WTC11 (cell line): ENCODE data around the gene CILP2. TPM values are rescaled to one million over a fixed set of nuclear protein-coding genes. Genes with fewer than 3 reads are reported as not detected.

Experiments used
- ATAC-seq: fragments of 200-7000 bp; cut with Tn5 transposase; 2 replicates; pipeline ENCODE4 v1.10.0; 2021; ENCODE audit warnings: mild to moderate bottlenecking, moderate library complexity
- CTCF ChIA-PET: fragments of 300-600 bp; sonication (Branson Sonifier 250); formaldehyde crosslinking; loops from one replicate; lab custom pipeline; 2021; ENCODE audit warnings: antibody characterized with exemption; lab: Charles Lee
- POLR2A ChIA-PET: fragments of 350-600 bp; sonication (Branson Sonifier 250); formaldehyde crosslinking; loops from one replicate; lab custom pipeline; 2021; ENCODE audit warnings: antibody characterized with exemption; lab: Charles Lee
- DNase-seq: peaks from one replicate; pipeline ENCODE4 v3.0.0; 2021; ENCODE audit warnings: low spot score
- H3K27ac Mint-ChIP-seq: 2 replicates; pipeline ENCODE4 v1.8.0; 2021; ENCODE audit warnings: mixed read lengths
- H3K27me3 Mint-ChIP-seq: 2 replicates; pipeline ENCODE4 v1.8.0; 2021; ENCODE audit warnings: low read depth, mild to moderate bottlenecking, moderate library complexity, mixed read lengths
- H3K36me3 Mint-ChIP-seq: 2 replicates; pipeline ENCODE4 v1.8.0; 2021; ENCODE audit warnings: mixed read lengths
- H3K4me1 Mint-ChIP-seq: 2 replicates; pipeline ENCODE4 v1.8.0; 2022; ENCODE audit warnings: mixed read lengths
- H3K4me3 Mint-ChIP-seq: 2 replicates; pipeline ENCODE4 v1.8.0; 2021; ENCODE audit warnings: mild to moderate bottlenecking, moderate library complexity, mixed read lengths
- H3K9me3 Mint-ChIP-seq: 2 replicates; pipeline ENCODE4 v1.8.0; 2021; ENCODE audit warnings: mixed read lengths
- CREB1 ChIP-seq: sonication (generic); formaldehyde crosslinking; IDR thresholded peaks from 2 replicates; pipeline ENCODE4 v1.8.0; 2023; ENCODE audit warnings: mild to moderate bottlenecking, missing genetic modification reagents
- ESRRA ChIP-seq: sonication (generic); formaldehyde crosslinking; IDR thresholded peaks from 2 replicates; pipeline ENCODE4 v1.8.1; 2022; ENCODE audit warnings: mild to moderate bottlenecking, missing genetic modification reagents, borderline replicate concordance
- RORB ChIP-seq: fragments of 250-450 bp; sonication (Bioruptor Pico); IDR thresholded peaks from 2 replicates; pipeline ENCODE4 v1.9.0; 2021; ENCODE audit warnings: mild to moderate bottlenecking
- TCF7 ChIP-seq: sonication (generic); formaldehyde crosslinking; IDR thresholded peaks from 2 replicates; pipeline ENCODE4 v1.8.0; 2022; ENCODE audit warnings: mild to moderate bottlenecking, low read depth, missing genetic modification reagents, moderate library complexity
- TEAD1 ChIP-seq: sonication (generic); formaldehyde crosslinking; IDR thresholded peaks from 2 replicates; pipeline ENCODE4 v1.8.0; 2022; ENCODE audit warnings: mild to moderate bottlenecking, missing genetic modification reagents
- ZNF121 ChIP-seq: sonication (generic); formaldehyde crosslinking; IDR thresholded peaks from 2 replicates; pipeline ENCODE4 v1.8.0; 2023; ENCODE audit warnings: missing genetic modification reagents
- ZNF219 ChIP-seq: sonication (generic); formaldehyde crosslinking; IDR thresholded peaks from 2 replicates; pipeline ENCODE4 v1.8.0; 2023; ENCODE audit warnings: missing genetic modification reagents, mild to moderate bottlenecking, borderline replicate concordance
- total RNA-seq: library from RNA; stranded (reverse); gene quantifications from 3 replicates; pipeline ENCODE4 v1.2.3, GENCODE V29; 2021
- TF ChIP-seq, protein P1 (sequence below): sonication (generic); formaldehyde crosslinking; IDR thresholded peaks from 2 replicates; pipeline ENCODE4 v1.8.0; 2023; ENCODE audit warnings: missing genetic modification reagents
- TF ChIP-seq, protein P2 (sequence below): sonication (generic); formaldehyde crosslinking; IDR thresholded peaks from 2 replicates; pipeline ENCODE4 v1.8.1; 2022; ENCODE audit warnings: mild to moderate bottlenecking, missing genetic modification reagents, moderate library complexity, borderline replicate concordance
- TF ChIP-seq, protein P3 (sequence below): sonication (generic); formaldehyde crosslinking; IDR thresholded peaks from 2 replicates; pipeline ENCODE4 v1.8.0; 2023; ENCODE audit warnings: mild to moderate bottlenecking, missing genetic modification reagents
- TF ChIP-seq, protein P4 (sequence below): fragments of 250-450 bp; sonication (Bioruptor Pico); IDR thresholded peaks from 2 replicates; pipeline ENCODE4 v1.9.0; 2021; ENCODE audit warnings: moderate library complexity, mild to moderate bottlenecking, inconsistent platforms, borderline replicate concordance
- TF ChIP-seq, protein P5 (sequence below): fragments of 250-450 bp; sonication (Bioruptor Pico); IDR thresholded peaks from 2 replicates; pipeline ENCODE4 v1.9.0; 2021; ENCODE audit warnings: mild to moderate bottlenecking
- TF ChIP-seq, protein P6 (sequence below): sonication (generic); formaldehyde crosslinking; IDR thresholded peaks from 2 replicates; pipeline ENCODE4 v1.8.1; 2023; ENCODE audit warnings: mild to moderate bottlenecking, moderate library complexity, missing genetic modification reagents

Gene CILP2
- total RNA-seq, 1 experiment from 2014 or later = 7.9 TPM

DNA sequence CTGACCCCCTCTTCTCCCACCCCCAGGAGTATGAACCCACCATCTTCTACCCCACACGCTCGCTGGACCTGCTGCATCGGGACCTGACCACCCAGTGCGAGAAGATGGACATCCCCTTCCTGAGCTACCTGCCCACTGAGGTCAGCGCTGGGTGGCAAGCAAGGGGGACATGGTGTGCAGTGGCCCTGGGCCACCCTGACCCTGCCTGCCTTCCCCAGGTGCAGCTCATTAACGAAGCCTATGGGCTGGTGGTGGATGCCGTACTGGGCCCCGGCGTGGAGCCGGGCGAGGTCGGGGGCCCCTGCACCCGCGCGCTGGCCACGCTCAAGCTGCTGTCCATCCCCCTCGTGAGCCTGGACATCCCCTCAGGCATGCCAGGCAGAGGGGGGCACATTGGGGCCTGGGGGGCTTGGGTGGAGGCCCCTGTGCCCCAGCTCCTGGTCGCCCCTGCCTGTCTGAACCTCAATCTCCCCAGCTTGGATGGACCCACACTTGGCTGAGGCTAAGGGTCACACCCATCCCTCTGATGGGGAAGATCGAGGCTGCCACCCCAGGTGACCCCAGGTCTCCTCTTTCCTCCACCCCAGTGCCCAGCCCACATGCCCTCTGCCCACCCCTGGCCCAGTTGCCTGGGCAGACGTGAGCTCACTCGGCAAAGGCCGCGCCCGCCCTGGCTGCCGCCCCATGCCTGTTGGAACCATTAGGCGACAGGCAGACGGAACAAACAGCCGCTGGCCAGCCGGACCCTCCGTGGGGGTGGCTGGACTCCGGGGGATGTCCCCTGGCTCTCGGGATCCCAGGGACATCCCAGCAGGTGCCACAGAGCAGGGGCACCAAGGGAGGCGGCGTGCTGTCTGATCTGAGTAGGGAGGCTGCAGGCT, 2.5 kb upstream of the CILP2 start:
- DNase-seq (no peak), ATAC-seq (no peak)
- peaks cover 21% of the 10 kb centered on the region for H3K4me1 Mint-ChIP-seq
- TF ChIP-seq ZNF219 (CRISPR knock-in tag) = no peak
- TF ChIP-seq, protein P1, sequence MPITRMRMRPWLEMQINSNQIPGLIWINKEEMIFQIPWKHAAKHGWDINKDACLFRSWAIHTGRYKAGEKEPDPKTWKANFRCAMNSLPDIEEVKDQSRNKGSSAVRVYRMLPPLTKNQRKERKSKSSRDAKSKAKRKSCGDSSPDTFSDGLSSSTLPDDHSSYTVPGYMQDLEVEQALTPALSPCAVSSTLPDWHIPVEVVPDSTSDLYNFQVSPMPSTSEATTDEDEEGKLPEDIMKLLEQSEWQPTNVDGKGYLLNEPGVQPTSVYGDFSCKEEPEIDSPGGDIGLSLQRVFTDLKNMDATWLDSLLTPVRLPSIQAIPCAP (CRISPR knock-in tag) = no peak
- TF ChIP-seq, protein P2, sequence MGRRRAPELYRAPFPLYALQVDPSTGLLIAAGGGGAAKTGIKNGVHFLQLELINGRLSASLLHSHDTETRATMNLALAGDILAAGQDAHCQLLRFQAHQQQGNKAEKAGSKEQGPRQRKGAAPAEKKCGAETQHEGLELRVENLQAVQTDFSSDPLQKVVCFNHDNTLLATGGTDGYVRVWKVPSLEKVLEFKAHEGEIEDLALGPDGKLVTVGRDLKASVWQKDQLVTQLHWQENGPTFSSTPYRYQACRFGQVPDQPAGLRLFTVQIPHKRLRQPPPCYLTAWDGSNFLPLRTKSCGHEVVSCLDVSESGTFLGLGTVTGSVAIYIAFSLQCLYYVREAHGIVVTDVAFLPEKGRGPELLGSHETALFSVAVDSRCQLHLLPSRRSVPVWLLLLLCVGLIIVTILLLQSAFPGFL = no peak
- no peak for TF ChIP-seq ZNF121 (CRISPR knock-in tag)
- TF ChIP-seq TEAD1 (CRISPR knock-in tag) = no peak
- TF ChIP-seq, protein P3, sequence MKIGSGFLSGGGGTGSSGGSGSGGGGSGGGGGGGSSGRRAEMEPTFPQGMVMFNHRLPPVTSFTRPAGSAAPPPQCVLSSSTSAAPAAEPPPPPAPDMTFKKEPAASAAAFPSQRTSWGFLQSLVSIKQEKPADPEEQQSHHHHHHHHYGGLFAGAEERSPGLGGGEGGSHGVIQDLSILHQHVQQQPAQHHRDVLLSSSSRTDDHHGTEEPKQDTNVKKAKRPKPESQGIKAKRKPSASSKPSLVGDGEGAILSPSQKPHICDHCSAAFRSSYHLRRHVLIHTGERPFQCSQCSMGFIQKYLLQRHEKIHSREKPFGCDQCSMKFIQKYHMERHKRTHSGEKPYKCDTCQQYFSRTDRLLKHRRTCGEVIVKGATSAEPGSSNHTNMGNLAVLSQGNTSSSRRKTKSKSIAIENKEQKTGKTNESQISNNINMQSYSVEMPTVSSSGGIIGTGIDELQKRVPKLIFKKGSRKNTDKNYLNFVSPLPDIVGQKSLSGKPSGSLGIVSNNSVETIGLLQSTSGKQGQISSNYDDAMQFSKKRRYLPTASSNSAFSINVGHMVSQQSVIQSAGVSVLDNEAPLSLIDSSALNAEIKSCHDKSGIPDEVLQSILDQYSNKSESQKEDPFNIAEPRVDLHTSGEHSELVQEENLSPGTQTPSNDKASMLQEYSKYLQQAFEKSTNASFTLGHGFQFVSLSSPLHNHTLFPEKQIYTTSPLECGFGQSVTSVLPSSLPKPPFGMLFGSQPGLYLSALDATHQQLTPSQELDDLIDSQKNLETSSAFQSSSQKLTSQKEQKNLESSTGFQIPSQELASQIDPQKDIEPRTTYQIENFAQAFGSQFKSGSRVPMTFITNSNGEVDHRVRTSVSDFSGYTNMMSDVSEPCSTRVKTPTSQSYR (CRISPR knock-in tag) = no peak
- TF ChIP-seq, protein P4, sequence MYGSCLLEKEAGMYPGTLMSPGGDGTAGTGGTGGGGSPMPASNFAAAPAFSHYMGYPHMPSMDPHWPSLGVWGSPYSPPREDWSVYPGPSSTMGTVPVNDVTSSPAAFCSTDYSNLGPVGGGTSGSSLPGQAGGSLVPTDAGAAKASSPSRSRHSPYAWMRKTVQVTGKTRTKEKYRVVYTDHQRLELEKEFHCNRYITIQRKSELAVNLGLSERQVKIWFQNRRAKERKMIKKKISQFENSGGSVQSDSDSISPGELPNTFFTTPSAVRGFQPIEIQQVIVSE (CRISPR knock-in tag) = no peak
- no peak for TF ChIP-seq TCF7 (CRISPR knock-in tag)
- no peak for TF ChIP-seq CREB1 (CRISPR knock-in tag)
- TF ChIP-seq, protein P5, sequence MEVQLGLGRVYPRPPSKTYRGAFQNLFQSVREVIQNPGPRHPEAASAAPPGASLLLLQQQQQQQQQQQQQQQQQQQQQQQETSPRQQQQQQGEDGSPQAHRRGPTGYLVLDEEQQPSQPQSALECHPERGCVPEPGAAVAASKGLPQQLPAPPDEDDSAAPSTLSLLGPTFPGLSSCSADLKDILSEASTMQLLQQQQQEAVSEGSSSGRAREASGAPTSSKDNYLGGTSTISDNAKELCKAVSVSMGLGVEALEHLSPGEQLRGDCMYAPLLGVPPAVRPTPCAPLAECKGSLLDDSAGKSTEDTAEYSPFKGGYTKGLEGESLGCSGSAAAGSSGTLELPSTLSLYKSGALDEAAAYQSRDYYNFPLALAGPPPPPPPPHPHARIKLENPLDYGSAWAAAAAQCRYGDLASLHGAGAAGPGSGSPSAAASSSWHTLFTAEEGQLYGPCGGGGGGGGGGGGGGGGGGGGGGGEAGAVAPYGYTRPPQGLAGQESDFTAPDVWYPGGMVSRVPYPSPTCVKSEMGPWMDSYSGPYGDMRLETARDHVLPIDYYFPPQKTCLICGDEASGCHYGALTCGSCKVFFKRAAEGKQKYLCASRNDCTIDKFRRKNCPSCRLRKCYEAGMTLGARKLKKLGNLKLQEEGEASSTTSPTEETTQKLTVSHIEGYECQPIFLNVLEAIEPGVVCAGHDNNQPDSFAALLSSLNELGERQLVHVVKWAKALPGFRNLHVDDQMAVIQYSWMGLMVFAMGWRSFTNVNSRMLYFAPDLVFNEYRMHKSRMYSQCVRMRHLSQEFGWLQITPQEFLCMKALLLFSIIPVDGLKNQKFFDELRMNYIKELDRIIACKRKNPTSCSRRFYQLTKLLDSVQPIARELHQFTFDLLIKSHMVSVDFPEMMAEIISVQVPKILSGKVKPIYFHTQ (CRISPR knock-in tag) = no peak
- TF ChIP-seq RORB = no peak
- TF ChIP-seq, protein P6, sequence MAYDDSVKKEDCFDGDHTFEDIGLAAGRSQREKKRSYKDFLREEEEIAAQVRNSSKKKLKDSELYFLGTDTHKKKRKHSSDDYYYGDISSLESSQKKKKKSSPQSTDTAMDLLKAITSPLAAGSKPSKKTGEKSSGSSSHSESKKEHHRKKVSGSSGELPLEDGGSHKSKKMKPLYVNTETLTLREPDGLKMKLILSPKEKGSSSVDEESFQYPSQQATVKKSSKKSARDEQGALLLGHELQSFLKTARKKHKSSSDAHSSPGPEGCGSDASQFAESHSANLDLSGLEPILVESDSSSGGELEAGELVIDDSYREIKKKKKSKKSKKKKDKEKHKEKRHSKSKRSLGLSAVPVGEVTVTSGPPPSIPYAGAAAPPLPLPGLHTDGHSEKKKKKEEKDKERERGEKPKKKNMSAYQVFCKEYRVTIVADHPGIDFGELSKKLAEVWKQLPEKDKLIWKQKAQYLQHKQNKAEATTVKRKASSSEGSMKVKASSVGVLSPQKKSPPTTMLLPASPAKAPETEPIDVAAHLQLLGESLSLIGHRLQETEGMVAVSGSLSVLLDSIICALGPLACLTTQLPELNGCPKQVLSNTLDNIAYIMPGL = no peak
- no peak for TF ChIP-seq ESRRA (CRISPR knock-in tag)
- no peaks in the 10 kb centered on the region for H3K9me3 Mint-ChIP-seq
- POLR2A ChIA-PET = interaction anchor here (0.5 to 1.5 kb wide), 2 partner anchors 17 to 86 kb away, joined by 3 read pairs; no protein-coding TSS in a partner anchor
- CTCF ChIA-PET = interaction anchor here (0.8 to 14.4 kb wide), 3 partner anchors 18 to 108 kb away, joined by 3 to 408 read pairs (median 4); partner anchors contain the start of gene GMIP
- H3K36me3 Mint-ChIP-seq = no peaks in the 10 kb centered on the region
- H3K4me3 Mint-ChIP-seq = no peak overlapping the region
- H3K27me3 Mint-ChIP-seq = peaks cover 33% of the 10 kb centered on the region
- no peak overlapping the region for H3K27ac Mint-ChIP-seq
